ENCODE results near the gene ELFN1.

The ELFN1 gene

DNA sequence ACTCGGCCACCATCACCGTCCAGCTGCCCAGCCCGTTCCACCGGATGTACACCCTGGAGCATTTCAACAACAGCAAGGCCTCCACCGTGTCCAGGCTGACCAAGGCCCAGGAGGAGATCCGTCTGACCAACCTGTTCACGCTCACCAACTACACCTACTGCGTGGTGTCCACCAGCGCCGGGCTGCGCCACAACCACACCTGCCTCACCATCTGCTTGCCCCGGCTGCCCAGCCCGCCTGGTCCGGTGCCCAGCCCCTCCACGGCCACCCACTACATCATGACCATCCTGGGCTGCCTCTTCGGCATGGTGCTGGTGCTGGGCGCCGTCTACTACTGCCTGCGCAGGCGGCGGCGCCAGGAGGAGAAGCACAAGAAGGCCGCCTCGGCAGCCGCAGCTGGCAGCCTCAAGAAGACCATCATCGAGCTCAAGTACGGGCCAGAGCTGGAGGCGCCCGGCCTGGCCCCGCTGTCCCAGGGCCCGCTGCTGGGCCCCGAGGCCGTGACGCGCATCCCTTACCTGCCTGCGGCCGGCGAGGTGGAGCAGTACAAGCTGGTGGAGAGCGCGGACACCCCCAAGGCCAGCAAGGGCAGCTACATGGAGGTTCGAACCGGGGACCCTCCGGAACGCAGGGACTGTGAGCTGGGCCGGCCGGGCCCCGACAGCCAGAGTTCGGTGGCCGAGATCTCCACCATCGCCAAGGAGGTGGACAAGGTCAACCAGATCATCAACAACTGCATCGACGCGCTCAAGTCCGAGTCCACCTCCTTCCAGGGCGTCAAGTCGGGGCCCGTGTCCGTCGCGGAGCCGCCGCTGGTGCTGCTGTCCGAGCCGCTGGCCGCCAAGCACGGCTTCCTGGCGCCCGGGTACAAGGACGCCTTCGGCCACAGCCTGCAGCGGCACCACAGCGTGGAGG is 75.8 kb downstream of the ELFN1 start:
- no peak overlapping the region for H3K4me3 ChIP-seq (replicated peaks; ENCODE audit: low read depth, low read length)
- DNase-seq (ENCODE audit: extremely low read depth, low read depth) = no peak
- TF ChIP-seq, protein P1, sequence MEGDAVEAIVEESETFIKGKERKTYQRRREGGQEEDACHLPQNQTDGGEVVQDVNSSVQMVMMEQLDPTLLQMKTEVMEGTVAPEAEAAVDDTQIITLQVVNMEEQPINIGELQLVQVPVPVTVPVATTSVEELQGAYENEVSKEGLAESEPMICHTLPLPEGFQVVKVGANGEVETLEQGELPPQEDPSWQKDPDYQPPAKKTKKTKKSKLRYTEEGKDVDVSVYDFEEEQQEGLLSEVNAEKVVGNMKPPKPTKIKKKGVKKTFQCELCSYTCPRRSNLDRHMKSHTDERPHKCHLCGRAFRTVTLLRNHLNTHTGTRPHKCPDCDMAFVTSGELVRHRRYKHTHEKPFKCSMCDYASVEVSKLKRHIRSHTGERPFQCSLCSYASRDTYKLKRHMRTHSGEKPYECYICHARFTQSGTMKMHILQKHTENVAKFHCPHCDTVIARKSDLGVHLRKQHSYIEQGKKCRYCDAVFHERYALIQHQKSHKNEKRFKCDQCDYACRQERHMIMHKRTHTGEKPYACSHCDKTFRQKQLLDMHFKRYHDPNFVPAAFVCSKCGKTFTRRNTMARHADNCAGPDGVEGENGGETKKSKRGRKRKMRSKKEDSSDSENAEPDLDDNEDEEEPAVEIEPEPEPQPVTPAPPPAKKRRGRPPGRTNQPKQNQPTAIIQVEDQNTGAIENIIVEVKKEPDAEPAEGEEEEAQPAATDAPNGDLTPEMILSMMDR (IDR thresholded peaks at IDR 0.05; ENCODE audit: low read depth, low read length, missing control alignments) = no peak

DNA sequence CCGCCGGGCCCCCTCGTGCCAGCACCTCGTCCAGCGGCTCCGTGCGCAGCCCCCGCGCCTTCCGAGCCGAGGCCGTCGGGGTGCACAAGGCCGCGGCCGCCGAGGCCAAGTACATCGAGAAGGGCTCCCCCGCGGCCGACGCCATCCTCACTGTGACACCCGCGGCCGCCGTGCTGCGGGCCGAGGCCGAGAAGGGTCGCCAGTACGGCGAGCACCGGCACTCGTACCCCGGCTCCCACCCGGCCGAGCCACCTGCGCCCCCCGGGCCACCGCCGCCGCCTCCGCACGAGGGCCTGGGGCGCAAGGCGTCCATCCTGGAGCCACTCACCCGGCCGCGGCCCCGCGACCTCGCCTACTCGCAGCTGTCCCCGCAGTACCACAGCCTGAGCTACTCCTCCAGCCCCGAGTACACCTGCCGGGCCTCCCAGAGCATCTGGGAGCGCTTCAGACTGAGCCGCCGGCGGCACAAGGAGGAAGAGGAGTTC is 76.5 kb downstream of the ELFN1 start:
- TF ChIP-seq, protein P1 (IDR thresholded peaks at IDR 0.05; ENCODE audit: low read depth, low read length, missing control alignments) = no peak
- H3K4me3 ChIP-seq (replicated peaks; ENCODE audit: low read depth, low read length) = no peak overlapping the region
- DNase-seq (ENCODE audit: extremely low read depth, low read depth) = no peak

DNA sequence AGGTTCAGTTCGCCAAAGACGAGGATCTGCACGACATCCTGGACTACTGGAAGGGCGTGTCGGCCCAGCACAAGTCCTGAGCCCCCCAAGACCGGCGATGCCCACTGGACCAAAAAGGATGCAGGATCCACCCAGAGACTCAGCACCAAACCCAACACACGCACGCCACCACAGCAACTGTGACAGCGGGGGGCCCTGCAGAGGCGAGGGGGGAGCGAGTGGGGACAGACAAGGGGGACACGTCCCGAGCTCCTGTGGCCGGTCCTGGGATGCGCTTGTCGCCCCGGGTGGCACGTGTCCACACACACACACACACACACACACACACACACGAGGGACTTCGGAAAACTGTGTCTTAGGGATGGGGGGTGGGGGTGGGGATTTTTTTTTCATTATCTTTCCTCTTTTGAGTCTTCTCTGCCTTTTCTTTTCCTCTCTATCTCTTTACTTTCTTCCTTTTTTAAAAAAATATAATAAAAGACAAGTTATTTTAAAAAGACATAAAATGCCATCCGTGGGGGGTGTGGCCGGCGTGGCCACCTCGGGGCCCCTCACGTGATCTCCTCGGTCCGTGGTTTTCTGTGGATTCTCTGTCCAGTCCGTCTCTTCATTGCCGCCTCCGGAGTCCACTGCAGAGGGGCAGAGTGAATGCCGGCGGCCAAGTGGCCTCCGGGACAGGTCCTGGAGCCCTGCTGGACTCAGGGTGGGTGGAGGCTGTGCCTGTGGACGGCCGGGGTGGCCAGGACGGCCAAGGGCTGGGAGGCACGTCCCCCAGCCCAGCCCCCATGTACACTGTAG is 77.1 kb downstream of the ELFN1 start:
- H3K4me3 ChIP-seq (replicated peaks; ENCODE audit: low read depth, low read length) = no peak overlapping the region
- no peak for DNase-seq (ENCODE audit: extremely low read depth, low read depth)
- TF ChIP-seq, protein P1 (IDR thresholded peaks at IDR 0.05; ENCODE audit: low read depth, low read length, missing control alignments) = no peak

DNA sequence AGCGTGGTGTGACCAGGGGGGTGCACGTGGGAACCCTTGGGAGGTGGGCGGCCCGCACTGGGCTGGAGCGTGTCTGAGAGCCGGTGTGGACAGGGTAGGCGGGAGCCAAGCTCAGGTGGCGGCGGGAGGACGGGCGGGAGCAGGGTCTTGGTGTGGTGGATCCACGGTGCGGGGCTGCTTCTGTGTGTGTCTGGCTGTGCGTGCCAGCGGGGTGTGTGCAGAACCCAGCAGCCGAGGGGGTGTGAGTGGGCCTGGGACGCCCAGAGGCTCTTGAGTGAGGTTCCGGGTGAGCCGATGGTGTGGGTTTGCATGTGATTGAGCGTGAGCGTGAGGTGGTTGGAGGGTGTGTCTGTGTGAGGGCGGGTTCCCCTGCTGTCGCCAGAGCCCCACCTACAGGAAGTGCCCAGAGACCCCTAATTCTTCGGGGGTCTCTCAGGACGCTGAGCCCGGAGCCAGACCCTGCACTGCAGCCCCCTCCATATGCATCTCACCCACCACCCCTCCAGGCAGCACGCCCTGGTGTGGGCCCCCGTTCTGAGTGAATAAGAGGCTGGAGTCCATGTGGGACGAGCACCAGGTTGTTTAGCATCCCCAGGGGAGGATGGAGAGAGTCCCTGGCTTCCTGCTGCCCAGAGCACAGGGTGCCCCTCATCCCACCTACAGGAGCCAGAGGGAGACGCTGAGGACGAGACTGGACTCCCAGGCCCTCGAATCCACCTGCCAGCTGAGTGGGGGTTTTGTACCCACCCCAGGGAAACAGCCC is 78.2 kb downstream of the ELFN1 start:
- DNase-seq (ENCODE audit: extremely low read depth, low read depth) = no peak
- TF ChIP-seq, protein P1 (IDR thresholded peaks at IDR 0.05; ENCODE audit: low read depth, low read length, missing control alignments) = no peak
- H3K4me3 ChIP-seq (replicated peaks; ENCODE audit: low read depth, low read length) = no peak overlapping the region

DNA sequence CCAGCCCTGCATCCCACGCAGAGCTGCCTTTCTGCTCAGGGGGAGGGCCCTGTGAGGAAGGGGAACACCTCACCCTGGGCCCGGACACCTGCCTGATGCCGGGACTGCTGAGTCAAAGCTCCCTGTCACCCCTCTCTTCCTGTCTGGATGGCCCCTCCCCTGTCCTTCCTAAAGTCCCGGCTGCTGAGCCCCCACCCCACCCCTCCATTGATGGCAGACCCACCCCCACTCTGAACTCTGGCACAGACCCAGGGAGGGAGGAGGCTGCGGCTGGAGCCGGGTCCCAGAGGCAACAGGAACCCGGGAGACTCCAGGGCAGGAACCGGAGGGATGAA is 78.7 kb downstream of the ELFN1 start:
- no peak overlapping the region for H3K4me3 ChIP-seq (replicated peaks; ENCODE audit: low read depth, low read length)
- DNase-seq (ENCODE audit: extremely low read depth, low read depth) = no peak
- TF ChIP-seq, protein P1 (IDR thresholded peaks at IDR 0.05; ENCODE audit: low read depth, low read length, missing control alignments) = no peak

DNA sequence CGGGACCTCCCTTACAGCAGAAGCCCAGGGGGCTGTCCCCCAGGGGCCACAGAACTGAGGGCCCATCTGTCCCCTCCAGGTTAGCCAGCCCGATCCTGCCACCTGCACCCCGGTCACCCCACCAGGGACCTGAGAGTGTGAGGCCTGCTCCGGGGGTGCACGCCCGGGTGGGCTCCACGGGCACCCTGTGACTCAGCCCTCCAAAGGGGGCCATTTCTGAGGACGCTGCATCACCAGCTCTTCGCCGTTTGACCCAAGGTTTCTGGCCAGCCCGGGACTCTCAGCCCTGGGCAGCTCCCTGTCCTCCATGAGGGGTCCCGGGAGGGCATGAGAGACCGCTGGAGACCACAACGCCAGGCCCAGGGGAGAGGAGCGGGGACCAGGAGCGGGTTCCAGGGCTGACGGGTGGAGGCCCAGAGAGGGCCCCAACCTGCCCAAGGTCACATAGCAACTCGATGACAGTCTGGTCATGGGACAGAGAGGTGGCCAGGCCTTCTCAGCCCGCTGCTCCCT is 79.3 kb downstream of the ELFN1 start:
- no peak for DNase-seq (ENCODE audit: extremely low read depth, low read depth)
- TF ChIP-seq, protein P1 (IDR thresholded peaks at IDR 0.05; ENCODE audit: low read depth, low read length, missing control alignments) = no peak
- no peak overlapping the region for H3K4me3 ChIP-seq (replicated peaks; ENCODE audit: low read depth, low read length)
